Lung (tissue), 12 donors: ENCODE measurements around the gene ADAP1. TPM values are rescaled to one million over a fixed set of nuclear protein-coding genes. Genes with fewer than 3 reads are reported as not detected.

ENCODE experiments used
- ATAC-seq: fragments of 200-7000 bp; cut with Tn5 transposase; one replicate; pipeline ENCODE4 v1.9.1; 2020; ENCODE audit warnings: moderate number of reproducible peaks; ENCODE audit not compliant: insufficient read depth, low FRiP score
- DNase-seq, 3 donors: peaks; one replicate each; pipeline ENCODE4 v3.0.0-alpha.2; 2013 to 2017
- H3K27ac ChIP-seq, 2 donors: one replicate each; pipeline ENCODE4 v1.5.1; 2013; ENCODE audit warnings: mild to moderate bottlenecking in 2 of 2, moderate library complexity in 2 of 2, control low read depth in 1 of 2, inconsistent platforms in 1 of 2, low read depth in 1 of 2, low read length in 1 of 2
- H3K27me3 ChIP-seq, 3 donors: one replicate each; pipeline ENCODE4 v1.5.1; 2013; ENCODE audit warnings: low read length in 2 of 3; ENCODE audit not compliant: control insufficient read depth in 3 of 3, insufficient read depth in 3 of 3
- H3K36me3 ChIP-seq, 4 donors: one replicate each; pipeline ENCODE4 v1.5.1; 2013; ENCODE audit warnings: low read length in 4 of 4, mild to moderate bottlenecking in 1 of 4, moderate library complexity in 1 of 4; ENCODE audit not compliant: control insufficient read depth in 4 of 4, insufficient read depth in 4 of 4
- H3K4me1 ChIP-seq, 5 donors: one replicate each; pipeline ENCODE4 v1.5.1; 2013; ENCODE audit warnings: low read length in 5 of 5, mild to moderate bottlenecking in 2 of 5, moderate library complexity in 1 of 5; ENCODE audit not compliant: control insufficient read depth in 5 of 5, insufficient read depth in 5 of 5
- H3K4me3 ChIP-seq: one replicate; pipeline ENCODE4 v1.5.1; 2013; ENCODE audit warnings: mild to moderate bottlenecking, control low read depth, moderate library complexity
- H3K9ac ChIP-seq, 2 donors: one replicate each; pipeline ENCODE4 v1.5.1; 2013; ENCODE audit warnings: low read length in 2 of 2, control low read depth in 1 of 2; ENCODE audit not compliant: insufficient read depth in 1 of 2
- H3K9me3 ChIP-seq, 4 donors: one replicate each; pipeline ENCODE4 v1.5.1; 2013; ENCODE audit warnings: low read length in 3 of 4, mild to moderate bottlenecking in 1 of 4, moderate library complexity in 1 of 4; ENCODE audit not compliant: control insufficient read depth in 4 of 4, insufficient read depth in 3 of 4
- WGBS, 2 donors: extraction: QIAGEN DNeasy Blood & Tissue Kit; methylation state at CpG; one replicate each; pipeline ENCODE4 v1.1.7; 2013; 5-methylcytosine and 5-hydroxymethylcytosine counted together
- polyA plus RNA-seq, 2 donors: library from polyadenylated mRNA; stranded (reverse); fragments of 200-250 nt; gene quantifications; one replicate each; pipeline ENCODE4 v1.2.1, GENCODE V29; 2013
- total RNA-seq, 2 donors: library from RNA; depleted of rRNA in 1 of 2; stranded (reverse); fragments of >200 nt in 1 of 2; gene quantifications; one replicate each; pipeline ENCODE4 v1.2.1, GENCODE V29; 2014 to 2021
- TF ChIP-seq, protein P1 (sequence below): IDR thresholded peaks from 2 replicates; pipeline ENCODE4 v1.5.1; 2012; ENCODE audit warnings: mild to moderate bottlenecking; ENCODE audit errors: control extremely low read depth, extremely low read depth
- donor health status: control.
- donor health status: control.
- donor health status: Bipolar disorder and iron deficiency.
- donor health status: healthy.
- donor health status: DM: yes; HTN: yes; CAD: no.

ADAP1 gene
- total and polyA plus RNA-seq, 4 donors = 11.5 to 39.0 (median 32.6) TPM

DNA sequence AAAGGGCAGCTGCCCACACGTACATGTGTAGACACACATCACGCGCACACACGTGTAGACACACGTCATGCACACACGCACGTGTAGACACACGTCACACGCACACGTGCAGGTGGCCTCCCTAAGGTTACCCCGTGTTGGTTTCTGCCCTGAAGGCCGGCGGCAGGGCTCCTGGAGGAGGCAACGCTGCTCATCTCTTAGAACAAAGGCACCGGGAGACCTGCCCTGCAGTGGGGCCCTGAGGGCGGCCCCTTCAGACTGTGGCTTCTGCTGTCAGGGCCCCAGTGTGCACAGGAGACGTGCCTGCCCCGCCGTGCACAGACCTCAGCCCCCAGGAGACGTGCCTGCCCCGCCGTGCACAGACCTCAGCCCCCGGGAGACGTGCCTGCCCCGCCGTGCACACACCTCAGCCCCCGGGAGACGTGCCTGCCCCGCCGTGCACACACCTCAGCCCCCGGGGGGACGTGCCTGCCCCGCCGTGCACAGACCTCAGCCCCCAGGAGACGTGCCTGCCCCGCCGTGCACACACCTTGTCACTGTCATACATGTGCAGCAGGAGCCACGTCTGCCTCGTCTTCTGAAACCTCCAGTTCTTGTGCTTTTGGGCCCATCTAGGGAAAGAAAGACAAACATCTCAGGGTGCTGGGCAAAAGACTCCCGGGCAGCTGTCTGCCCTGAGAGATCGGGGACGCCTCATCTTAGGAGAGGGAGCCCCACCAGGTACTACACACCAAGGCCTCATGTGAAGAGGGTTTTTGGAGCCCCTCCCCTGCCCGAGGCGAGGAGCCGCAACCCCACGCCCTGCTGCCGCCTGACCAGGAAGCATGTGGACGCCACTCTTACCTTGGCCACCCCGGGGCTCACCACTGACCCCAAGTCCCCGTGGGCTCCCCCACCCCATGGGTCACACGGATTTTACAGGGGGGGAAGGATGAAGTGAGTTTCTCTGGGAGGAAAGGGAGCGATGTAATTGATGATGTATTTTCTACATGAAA lies 45.8 kb upstream of the ADAP1 start:
- H3K27me3 ChIP-seq = no peaks in the 10 kb centered on the region
- ATAC-seq = no peak
- no peak overlapping the region for H3K9ac ChIP-seq
- H3K36me3 ChIP-seq = peaks cover 0 to 39% (median 5%) of the 10 kb centered on the region in 4 donors
- no peaks in the 10 kb centered on the region for H3K9me3 ChIP-seq
- TF ChIP-seq, protein P1, sequence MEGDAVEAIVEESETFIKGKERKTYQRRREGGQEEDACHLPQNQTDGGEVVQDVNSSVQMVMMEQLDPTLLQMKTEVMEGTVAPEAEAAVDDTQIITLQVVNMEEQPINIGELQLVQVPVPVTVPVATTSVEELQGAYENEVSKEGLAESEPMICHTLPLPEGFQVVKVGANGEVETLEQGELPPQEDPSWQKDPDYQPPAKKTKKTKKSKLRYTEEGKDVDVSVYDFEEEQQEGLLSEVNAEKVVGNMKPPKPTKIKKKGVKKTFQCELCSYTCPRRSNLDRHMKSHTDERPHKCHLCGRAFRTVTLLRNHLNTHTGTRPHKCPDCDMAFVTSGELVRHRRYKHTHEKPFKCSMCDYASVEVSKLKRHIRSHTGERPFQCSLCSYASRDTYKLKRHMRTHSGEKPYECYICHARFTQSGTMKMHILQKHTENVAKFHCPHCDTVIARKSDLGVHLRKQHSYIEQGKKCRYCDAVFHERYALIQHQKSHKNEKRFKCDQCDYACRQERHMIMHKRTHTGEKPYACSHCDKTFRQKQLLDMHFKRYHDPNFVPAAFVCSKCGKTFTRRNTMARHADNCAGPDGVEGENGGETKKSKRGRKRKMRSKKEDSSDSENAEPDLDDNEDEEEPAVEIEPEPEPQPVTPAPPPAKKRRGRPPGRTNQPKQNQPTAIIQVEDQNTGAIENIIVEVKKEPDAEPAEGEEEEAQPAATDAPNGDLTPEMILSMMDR = no peak
- H3K4me1 ChIP-seq = no peaks in the 10 kb centered on the region
- no peak overlapping the region for H3K4me3 ChIP-seq
- 90 to 93% methylated on average over 45 to 52 of the region's 52 CpGs for WGBS, 2 donors
- DNase-seq = no peak
- no peak overlapping the region for H3K27ac ChIP-seq

DNA sequence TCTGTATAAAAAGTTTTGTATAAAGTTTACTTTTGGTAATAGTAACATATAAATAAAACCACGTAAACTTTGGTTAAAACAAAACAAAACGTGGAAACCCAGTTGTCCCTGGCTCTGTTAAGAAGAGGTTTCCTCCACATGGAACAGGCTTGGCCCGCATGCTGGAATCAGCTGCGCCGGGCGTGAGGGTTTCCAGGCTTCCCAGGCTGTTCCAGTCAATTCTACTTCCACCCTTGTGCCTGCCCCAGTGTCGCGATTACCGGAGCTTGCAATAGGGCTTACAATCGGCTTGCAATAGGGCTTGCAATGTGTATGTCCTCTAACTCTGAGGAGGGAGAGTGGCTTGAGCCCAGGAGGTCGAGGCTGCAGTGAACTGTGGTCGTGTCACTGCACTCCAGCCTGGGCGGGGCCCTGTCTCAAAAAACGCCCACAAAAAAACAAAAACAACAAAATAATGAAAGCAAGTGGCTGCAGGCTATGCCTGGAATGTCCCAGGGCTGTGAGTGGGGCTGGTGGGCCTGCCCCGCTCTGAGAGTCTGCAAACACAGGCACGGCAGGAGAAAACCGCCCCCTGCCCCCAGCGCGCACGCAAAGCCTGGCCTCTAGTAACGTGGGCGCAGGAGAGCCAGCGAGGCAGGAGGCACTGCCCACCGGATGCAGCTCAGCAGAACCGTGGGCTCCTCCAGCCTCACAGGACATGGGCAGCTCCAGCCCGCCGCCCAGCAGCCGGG lies 44.8 kb upstream of the ADAP1 start:
- 90 to 92% methylated on average over 28 of the region's 28 CpGs for WGBS, 2 donors
- no peak overlapping the region for H3K27ac ChIP-seq
- H3K9ac ChIP-seq = no peak overlapping the region
- DNase-seq (no peak), ATAC-seq (no peak)
- no peaks in the 10 kb centered on the region for H3K27me3 ChIP-seq
- no peaks in the 10 kb centered on the region for H3K4me1 ChIP-seq
- TF ChIP-seq, protein P1 = no peak
- no peak overlapping the region for H3K4me3 ChIP-seq
- H3K36me3 ChIP-seq = peaks cover 0 to 37% (median 5%) of the 10 kb centered on the region in 4 donors
- H3K9me3 ChIP-seq = no peaks in the 10 kb centered on the region

DNA sequence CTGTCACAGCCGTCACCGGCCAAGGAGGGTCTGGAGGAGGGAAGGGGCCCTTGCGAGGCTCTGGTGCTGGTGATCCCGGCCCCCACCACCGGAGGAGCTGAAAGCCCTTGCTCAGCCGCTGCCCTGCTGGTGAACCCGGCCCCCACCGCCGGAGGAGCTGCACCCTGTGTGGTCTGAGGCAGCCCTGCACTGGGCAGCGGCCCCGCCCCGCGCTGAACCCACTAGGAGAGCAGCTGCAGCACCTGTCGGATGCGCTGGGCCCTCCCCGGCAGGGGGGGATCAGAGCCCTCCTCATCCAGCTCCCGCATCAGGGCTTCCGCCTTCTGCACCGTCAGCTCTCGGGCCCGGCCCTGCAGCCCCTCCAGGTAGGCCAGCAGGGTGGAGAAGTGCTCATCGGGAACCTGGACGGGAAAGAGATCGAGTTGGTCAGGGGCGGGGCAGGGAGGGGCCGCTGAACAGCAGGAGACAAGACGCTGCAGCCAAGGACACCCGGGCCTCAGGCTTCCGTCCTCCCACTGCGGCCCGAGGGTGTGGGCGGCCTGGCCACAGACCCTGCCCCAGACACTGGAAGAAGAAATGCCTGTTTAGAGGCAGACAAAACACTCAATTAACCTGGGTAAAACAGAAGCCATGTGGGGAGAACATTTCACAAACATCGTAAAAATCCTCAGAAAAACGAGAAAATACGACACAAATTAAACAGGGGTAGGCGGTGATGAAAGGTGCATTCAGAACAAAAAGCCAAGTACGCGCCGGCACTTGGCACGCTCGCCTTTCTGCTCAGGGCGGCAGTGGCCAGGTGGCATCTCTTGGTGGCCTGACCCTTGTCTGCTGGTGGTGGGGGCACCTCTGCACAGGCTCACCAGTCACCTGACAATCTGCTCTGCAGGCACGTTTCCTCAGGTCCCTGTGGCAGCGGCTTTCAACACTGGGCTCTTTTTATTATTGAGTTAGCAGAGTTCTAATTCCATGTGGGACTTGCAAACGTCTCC lies 43.2 kb upstream of the ADAP1 start:
- Histone ChIP-seq H3K27ac (no peak overlapping the region), H3K4me1 (peaks cover 0 to 5% (median 0%) of the 10 kb centered on the region in 5 donors), H3K9me3 (no peaks in the 10 kb centered on the region), H3K27me3 (no peaks in the 10 kb centered on the region), H3K4me3 (no peak overlapping the region), H3K9ac (no peak overlapping the region), H3K36me3 (peaks cover 0 to 37% (median 5%) of the 10 kb centered on the region in 4 donors)
- ATAC-seq = no peak
- TF ChIP-seq, protein P1 = no peak
- DNase-seq = no peak
- 90 to 95% methylated on average over 45 of the region's 45 CpGs for WGBS, 2 donors
